Stimulated activated CD8-positive, alpha-beta memory T cell treated with anti-CD3 and anti-CD28 coated beads, Interleukin-4, amount 100 ng/mL, for 4 hours (primary cell): ENCODE measurements around the gene HBP1.
"Not testable (repeated sequence)": the region's sequence is repeated elsewhere in the genome, so short reads cannot be mapped to it uniquely, and the experiment has no call there.

Experiments
- DNase-seq, 2 donors: peaks; one replicate each; pipeline ENCODE4 v3.0.0-alpha.2; 2020; ENCODE audit warnings: low read depth in 2 of 2, low spot score in 1 of 2

Gene HBP1

DNA sequence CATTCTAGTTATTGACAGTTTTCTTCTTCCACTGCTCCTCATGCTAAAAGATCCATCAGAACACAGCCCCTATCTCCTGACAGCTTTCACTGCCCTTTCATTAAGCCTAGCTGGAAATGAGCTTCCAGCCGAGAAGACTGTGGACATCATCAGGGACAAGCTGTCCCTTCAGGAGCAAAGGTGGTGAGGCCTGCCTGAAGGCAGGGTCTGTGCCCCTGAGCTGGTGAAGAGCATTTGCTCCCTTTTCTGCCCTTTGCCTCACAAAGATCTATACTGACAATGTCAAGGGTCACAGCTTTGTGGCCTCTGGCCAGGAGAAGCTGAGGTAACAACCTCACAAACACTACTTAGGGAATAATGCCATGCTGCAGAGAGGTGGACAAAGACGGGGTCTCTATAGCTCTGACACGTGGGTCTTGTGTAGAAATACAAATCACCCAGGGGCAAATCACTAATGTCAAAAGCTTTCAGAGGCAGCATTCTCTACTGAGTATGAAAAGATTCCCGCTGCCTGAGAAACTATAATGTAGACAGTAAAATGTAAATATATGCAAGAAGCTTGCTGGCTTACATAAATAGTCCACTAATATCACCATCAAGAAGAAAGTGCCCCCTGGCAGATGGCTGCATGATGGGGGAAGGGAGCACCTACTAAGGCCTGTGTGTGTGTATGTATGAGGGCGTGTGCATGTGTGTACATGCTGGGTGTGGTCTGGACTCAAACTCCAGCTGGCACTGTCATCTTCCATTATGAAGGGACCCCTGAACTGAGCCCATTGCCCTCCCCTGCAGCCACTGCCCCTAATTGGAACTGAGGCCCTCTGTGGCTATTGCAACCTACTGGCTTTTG is 55.8 kb downstream of the HBP1 start:
- DNase-seq, result no peak

GRCh38 chr7:107228291-107228690 is 59.5 kb downstream of the HBP1 start:
- DNase-seq, result no peak

DNA sequence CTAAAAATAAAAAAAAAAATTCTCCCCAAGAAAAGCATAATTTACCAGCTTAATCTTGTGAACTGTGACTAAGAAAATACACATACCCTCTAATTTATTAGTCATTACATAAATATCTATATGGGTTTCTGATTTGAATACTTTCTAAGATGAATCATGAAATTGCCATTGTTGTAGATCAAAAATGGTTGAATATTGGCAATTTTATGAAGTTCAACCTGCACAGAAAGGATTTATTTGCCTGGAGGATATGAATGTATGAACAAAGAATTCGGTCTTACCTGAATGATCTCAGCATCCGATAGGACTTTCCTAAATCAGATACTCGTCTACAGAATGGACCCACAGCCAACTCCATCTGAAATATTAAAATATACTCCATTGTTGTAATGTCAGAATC is 61.5 kb downstream of the HBP1 start:
- DNase-seq, result no peak

- no peak for DNase-seq
These were observed 63.8 kb downstream of the HBP1 start for GRCh38 chr7:107232568-107233090.

- DNase-seq, result no peak
These were observed 64.4 kb downstream of the HBP1 start for GRCh38 chr7:107233174-107233573.

GRCh38 chr7:107233981-107234380 is 65.2 kb downstream of the HBP1 start:
- DNase-seq, result no peak

DNA sequence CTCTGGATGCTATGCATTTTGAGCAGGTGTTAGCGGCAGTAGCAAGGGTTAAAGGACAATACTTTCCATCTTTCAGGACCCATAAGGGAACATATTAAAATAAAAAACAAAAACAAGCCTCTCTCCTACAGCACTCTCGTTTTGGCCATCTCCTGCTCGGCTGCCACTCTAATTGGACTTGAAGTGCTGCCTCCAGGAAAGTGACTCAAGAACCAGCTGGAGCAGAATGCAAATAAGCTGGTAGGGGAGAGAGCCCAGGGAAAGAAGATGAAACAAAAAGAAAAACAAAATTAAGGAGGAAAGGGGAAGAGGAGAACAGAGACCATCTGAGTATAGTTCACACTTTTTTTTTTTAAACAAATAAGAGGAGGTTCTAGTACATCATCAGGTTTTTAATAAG is 65.6 kb downstream of the HBP1 start:
- no peak for DNase-seq

DNA sequence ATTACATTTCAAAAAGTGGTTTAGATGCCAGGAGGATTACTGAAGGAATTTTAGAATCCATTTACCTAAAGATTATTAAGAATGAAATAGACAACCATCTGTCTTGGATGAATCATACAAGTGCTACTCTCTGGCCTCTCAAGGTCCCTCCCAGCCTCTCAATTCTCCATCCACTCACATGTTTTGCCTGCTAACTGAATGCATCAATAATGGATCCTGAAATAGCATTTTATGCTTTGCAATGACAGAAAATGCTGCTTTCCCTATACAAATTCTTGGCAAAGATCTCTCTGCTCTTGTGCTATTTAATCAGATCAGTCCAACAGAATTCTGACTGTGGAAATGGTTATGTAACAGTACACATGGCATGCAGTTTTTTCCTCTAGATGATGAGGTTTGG is 68.1 kb downstream of the HBP1 start:
- DNase-seq, result no peak

DNA sequence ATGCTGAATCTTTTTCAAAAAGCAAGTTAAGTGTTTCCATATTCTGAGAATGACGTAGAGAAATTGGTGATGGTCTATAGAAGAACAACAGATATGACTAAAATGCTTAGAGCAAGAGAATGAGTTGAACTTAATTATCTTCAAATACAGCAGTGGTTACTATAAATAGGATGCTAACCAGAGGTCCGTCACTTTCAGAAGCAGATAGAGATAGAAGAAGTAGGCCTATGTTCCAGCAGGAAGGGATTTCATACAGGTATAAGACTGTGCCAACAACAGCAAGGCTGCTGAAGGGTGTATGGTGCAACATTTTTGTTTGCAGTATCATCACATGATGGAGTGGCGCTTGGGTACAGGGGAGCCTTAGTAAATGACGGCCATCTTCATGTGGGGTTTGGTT is 68.6 kb downstream of the HBP1 start:
- no peak for DNase-seq

DNA sequence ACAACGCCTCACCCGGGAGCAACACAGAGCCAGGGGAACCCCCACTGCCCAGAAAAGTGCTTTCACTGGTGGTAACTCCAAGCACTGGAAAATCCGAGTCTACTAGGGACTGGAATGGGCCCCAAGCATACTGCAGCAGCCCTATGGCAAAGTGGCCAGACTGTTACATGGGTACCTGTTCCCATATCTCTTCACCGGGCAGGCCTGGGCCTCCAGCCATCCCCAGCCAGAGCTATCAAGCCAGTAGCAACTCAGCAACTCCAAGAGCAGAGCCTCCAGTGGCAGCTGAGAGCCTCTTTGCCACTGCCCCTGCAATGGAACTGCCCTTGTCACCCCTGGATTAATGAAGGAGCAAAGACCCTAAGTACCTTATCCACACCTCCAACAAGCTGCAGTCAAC is 73.5 kb downstream of the HBP1 start:
- DNase-seq, result no peak

DNA sequence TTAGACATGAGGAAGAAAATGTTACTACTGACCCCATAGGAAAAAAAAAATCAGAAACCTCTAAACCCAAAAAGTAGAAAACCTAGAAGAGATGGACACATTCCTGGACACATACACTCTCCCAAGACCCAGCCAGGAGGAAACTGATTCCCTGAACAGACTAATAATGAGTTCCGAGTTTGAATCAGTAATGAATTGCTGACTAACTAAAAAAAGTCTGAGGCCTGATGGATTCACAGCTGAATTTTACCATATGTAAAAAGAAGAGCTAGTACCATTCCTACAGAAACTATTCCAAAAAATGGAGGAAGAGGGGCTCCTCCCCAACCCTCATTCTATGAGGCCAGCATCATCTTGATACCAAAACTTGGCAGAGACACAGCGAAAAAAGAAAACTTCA is 75.8 kb downstream of the HBP1 start:
- no peak for DNase-seq

- DNase-seq, result not testable (repeated sequence)
These were observed 78.0 kb downstream of the HBP1 start for GRCh38 chr7:107246836-107247235.

- no peak for DNase-seq
These were observed 79.9 kb downstream of the HBP1 start for GRCh38 chr7:107248551-107249316.

DNA sequence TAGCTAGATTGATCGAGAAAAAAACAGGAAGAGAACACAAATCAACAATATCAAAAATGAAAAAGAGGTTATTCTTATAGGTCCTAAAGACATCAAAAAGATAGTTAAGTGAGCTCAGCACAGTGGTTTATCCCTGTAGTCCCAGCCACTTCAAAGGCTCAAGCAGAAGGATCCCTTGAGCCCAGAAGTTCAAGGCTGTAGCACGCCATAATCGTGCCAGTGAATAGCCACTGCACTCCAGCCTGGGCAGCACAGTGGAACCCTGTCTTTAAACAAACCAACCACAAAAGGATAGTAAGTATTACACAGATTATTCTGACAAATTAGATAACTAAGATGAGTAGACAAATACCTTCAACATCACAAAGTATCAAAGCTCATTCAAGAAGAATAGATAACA is 83.2 kb downstream of the HBP1 start:
- DNase-seq, result no peak
